ENCODE measurements around the gene NYNRIN. TPM values are rescaled to one million over a fixed set of nuclear protein-coding genes. Genes with fewer than 3 reads are reported as not detected.

NYNRIN gene
- total and polyA plus RNA-seq, 3 donors from 2014 or later: 21.8 to 22.0 (median 21.8) TPM

- no peaks in the 10 kb centered on the region for H3K27me3 ChIP-seq
- no peaks in the 10 kb centered on the region for H3K4me1 ChIP-seq
- peak; percentile 60 for DNase-seq
- no peaks in the 10 kb centered on the region for H3K36me3 ChIP-seq (ENCODE audit: low read depth, missing control alignments)
- H3K27ac ChIP-seq: no peak overlapping the region
- TF ChIP-seq POLR2A (IDR thresholded peaks at IDR 0.05) (no peak), CTCF (IDR thresholded peaks at IDR 0.05) (peak; percentile 60 to 67 (median 63))
- H3K4me3 ChIP-seq: no peak overlapping the region
- H3K9me3 ChIP-seq: no peaks in the 10 kb centered on the region
- WGBS, 2 donors: 80 to 84% methylated on average over 16 of the region's 16 CpGs
- intact Hi-C loops (cut with DNase I; ENCODE audit: low total_unique reads): no loop called here
Observed at GRCh38 chr14:24411443-24412389, 12.9 kb downstream of the NYNRIN start.

DNA sequence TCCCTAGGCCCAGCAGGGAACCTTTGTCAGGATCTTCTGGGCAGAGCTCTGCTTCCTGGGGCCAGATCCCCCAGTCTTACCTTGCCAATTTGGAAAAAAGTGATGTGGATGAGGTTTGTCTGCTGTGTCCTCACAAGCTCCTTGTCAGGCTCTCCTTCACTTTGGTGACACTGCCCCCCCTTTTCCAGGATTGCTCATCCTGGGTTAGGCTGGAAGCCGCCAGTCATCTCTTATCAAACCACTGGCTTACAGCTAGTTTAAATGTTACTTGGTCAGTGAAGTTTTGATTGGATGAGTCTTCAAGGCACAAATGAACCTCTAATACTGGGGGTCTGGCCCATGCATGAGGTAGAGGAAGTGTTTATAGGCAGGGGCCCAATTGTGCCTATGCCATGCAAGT is 15.3 kb downstream of the NYNRIN start:
- 88 to 100% methylated on average over 1 of the region's 1 CpG for WGBS, 2 donors

DNA sequence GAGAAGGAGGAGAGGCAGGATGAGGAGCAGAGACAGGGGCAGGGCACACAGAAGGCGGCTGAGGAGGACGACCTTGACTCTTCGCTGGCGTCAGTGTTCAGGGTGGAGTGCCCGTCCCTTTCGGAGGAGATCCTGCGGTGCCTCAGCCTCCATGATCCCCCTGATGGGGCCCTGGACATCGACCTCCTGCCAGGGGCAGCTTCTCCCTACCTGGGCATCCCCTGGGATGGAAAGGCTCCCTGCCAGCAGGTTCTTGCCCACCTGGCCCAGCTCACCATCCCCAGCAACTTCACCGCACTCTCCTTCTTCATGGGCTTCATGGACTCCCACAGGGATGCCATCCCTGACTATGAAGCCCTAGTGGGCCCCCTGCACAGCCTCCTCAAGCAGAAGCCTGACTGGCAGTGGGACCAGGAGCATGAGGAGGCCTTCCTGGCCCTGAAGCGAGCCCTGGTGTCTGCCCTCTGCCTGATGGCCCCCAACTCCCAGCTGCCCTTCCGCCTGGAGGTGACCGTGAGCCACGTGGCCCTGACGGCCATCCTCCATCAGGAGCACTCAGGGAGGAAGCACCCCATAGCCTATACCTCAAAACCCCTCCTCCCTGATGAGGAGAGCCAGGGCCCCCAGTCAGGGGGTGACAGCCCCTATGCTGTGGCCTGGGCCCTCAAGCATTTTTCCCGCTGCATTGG is 16.1 kb downstream of the NYNRIN start:
- H3K36me3 ChIP-seq (ENCODE audit: low read depth, missing control alignments): no peaks in the 10 kb centered on the region
- WGBS, 2 donors: 81 to 88% methylated on average over 10 to 15 of the region's 15 CpGs
- H3K4me1 ChIP-seq: peaks cover 3% of the 10 kb centered on the region
- H3K27me3 ChIP-seq: no peaks in the 10 kb centered on the region
- DNase-seq: no peak
- intact Hi-C loops (cut with DNase I; ENCODE audit: low total_unique reads): no loop called here
- no peak overlapping the region for H3K4me3 ChIP-seq
- H3K27ac ChIP-seq: no peak overlapping the region
- TF ChIP-seq POLR2A (IDR thresholded peaks at IDR 0.05) (no peak), CTCF (IDR thresholded peaks at IDR 0.05) (no peak)
- H3K9me3 ChIP-seq: no peaks in the 10 kb centered on the region

More for the DNA sequence above, 15.3 kb downstream of the NYNRIN start:
- Histone ChIP-seq H3K4me3 (no peak overlapping the region), H3K27ac (no peak overlapping the region), H3K27me3 (no peaks in the 10 kb centered on the region), H3K36me3 (ENCODE audit: low read depth, missing control alignments) (no peaks in the 10 kb centered on the region), H3K4me1 (peaks cover 3% of the 10 kb centered on the region), H3K9me3 (no peaks in the 10 kb centered on the region)
- DNase-seq: no peak
- intact Hi-C loops (cut with DNase I; ENCODE audit: low total_unique reads): no loop called here
- TF ChIP-seq POLR2A (IDR thresholded peaks at IDR 0.05): no peak
- no peak for TF ChIP-seq CTCF (IDR thresholded peaks at IDR 0.05)

DNA sequence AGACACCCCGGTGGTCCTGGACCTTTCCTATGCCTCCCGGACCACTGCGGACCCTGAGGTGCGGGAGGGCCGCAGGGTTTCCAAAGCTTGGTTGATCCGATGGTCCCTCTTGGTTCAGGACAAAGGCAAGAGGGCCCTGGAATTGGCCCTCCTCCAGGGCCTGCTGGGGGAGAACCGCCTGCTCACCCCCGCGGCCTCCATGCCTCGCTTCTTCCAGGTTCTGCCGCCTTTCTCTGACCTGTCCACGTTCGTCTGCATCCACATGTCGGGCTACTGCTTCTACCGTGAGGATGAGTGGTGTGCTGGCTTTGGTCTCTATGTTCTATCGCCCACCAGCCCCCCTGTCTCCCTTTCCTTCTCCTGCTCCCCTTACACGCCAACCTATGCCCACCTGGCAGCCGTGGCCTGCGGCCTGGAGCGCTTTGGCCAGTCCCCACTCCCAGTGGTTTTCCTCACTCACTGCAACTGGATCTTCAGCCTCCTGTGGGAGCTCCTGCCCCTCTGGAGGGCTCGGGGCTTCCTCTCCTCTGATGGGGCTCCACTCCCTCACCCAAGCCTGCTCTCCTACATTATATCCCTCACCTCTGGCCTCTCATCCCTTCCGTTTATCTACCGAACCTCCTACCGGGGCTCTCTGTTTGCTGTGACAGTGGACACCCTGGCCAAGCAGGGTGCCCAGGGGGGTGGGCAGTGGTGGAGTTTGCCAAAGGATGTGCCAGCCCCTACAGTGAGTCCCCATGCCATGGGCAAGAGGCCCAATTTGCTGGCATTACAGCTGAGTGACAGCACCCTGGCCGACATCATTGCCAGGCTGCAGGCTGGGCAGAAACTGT is 16.8 kb downstream of the NYNRIN start:
- Histone ChIP-seq H3K4me1 (peaks cover 3% of the 10 kb centered on the region), H3K27ac (no peak overlapping the region), H3K9me3 (no peaks in the 10 kb centered on the region), H3K27me3 (no peaks in the 10 kb centered on the region), H3K36me3 (ENCODE audit: low read depth, missing control alignments) (no peaks in the 10 kb centered on the region), H3K4me3 (no peak overlapping the region)
- TF ChIP-seq CTCF (IDR thresholded peaks at IDR 0.05): no peak
- no peak for TF ChIP-seq POLR2A (IDR thresholded peaks at IDR 0.05)
- intact Hi-C loops (cut with DNase I; ENCODE audit: low total_unique reads): no loop called here
- no peak for DNase-seq
- WGBS, 2 donors: 84 to 92% methylated on average over 24 to 25 of the region's 25 CpGs
